OCI-LY1 (cell line): ENCODE results near the gene STAT5B.

Source experiments
- H2AFZ ChIP-seq: fragments of 200-600 bp; sonication (generic), shearing (Covaris generic); 2 replicates; pipeline ENCODE4 v1.6.0; 2014; ENCODE audit warnings: antibody characterized with exemption, mild to moderate bottlenecking, low read length
- H3F3A ChIP-seq: fragments of 200-600 bp; sonication (generic), shearing (Covaris generic); 2 replicates; pipeline ENCODE4 v1.6.0; 2014; ENCODE audit warnings: mild to moderate bottlenecking, antibody characterized with exemption, low read length, moderate library complexity; ENCODE audit not compliant: insufficient read depth
- H3K27ac ChIP-seq: fragments of 200-600 bp; sonication (generic); 2 replicates; pipeline ENCODE4 v1.5.1; 2014; ENCODE audit warnings: low read length, mixed run types, mild to moderate bottlenecking, low read depth; ENCODE audit not compliant: poor library complexity, severe bottlenecking
- H3K27me3 ChIP-seq: fragments of 200-600 bp; sonication (generic); 2 replicates; pipeline ENCODE4 v1.6.0; 2014; ENCODE audit warnings: antibody characterized with exemption, mild to moderate bottlenecking, low read length, moderate library complexity; ENCODE audit not compliant: insufficient read depth
- H3K36me3 ChIP-seq: fragments of 200-600 bp; sonication (generic); 2 replicates; pipeline ENCODE4 v1.6.1; 2014; ENCODE audit warnings: mild to moderate bottlenecking, antibody characterized with exemption, low read length, moderate library complexity, mixed read lengths; ENCODE audit not compliant: insufficient read depth
- H3K4me1 ChIP-seq: fragments of 200-600 bp; sonication (generic); 2 replicates; pipeline ENCODE4 v1.5.1; 2014; ENCODE audit warnings: mild to moderate bottlenecking, low read length, moderate library complexity; ENCODE audit not compliant: insufficient read depth, severe bottlenecking
- H3K4me2 ChIP-seq: fragments of 200-600 bp; sonication (generic), shearing (Covaris generic); 2 replicates; pipeline ENCODE4 v1.6.1; 2014; ENCODE audit warnings: low read length
- H3K4me3 ChIP-seq: fragments of 200-600 bp; sonication (generic); 2 replicates; pipeline ENCODE4 v1.5.1; 2014; ENCODE audit warnings: low read length, low read depth, mild to moderate bottlenecking, mixed read lengths; ENCODE audit not compliant: poor library complexity, severe bottlenecking
- H3K79me2 ChIP-seq: fragments of 200-600 bp; shearing (Covaris generic); 2 replicates; pipeline ENCODE4 v1.6.1; 2016; ENCODE audit warnings: mixed run types, low read length, mixed read lengths; ENCODE audit not compliant: insufficient read depth
- H3K9ac ChIP-seq: fragments of 200-600 bp; sonication (generic), shearing (Covaris generic); 2 replicates; pipeline ENCODE4 v1.6.1; 2014; ENCODE audit warnings: mild to moderate bottlenecking, low read length, mixed read lengths
- H3K9me2 ChIP-seq: fragments of 200-600 bp; sonication (generic), shearing (Covaris generic); 2 replicates; pipeline ENCODE4 v1.6.1; 2014; ENCODE audit warnings: low read depth, mild to moderate bottlenecking, low read length, mixed read lengths
- H3K9me3 ChIP-seq: fragments of 200-600 bp; shearing (Covaris generic); 2 replicates; pipeline ENCODE4 v1.6.1; 2014; ENCODE audit warnings: low read length, mixed read lengths
- H4K20me1 ChIP-seq: fragments of 200-600 bp; sonication (generic), shearing (Covaris generic); 2 replicates; pipeline ENCODE4 v1.6.0; 2016; ENCODE audit warnings: mild to moderate bottlenecking, low read length; ENCODE audit not compliant: insufficient read depth
- EZH2 ChIP-seq: fragments of 200-600 bp; sonication (generic), shearing (Covaris generic); IDR thresholded peaks from 2 replicates; pipeline ENCODE4 v1.8.0; 2017; ENCODE audit warnings: borderline replicate concordance, mixed run types, mild to moderate bottlenecking, antibody characterized with exemption, low read length, moderate library complexity, mixed read lengths
- TF ChIP-seq, protein P1 (sequence below): fragments of 200-600 bp; sonication (generic), shearing (Covaris generic); IDR thresholded peaks from 2 replicates; pipeline ENCODE4 v1.5.1; 2017; ENCODE audit warnings: mild to moderate bottlenecking, antibody characterized with exemption, low read length, moderate library complexity, mixed read lengths

Gene STAT5B

DNA sequence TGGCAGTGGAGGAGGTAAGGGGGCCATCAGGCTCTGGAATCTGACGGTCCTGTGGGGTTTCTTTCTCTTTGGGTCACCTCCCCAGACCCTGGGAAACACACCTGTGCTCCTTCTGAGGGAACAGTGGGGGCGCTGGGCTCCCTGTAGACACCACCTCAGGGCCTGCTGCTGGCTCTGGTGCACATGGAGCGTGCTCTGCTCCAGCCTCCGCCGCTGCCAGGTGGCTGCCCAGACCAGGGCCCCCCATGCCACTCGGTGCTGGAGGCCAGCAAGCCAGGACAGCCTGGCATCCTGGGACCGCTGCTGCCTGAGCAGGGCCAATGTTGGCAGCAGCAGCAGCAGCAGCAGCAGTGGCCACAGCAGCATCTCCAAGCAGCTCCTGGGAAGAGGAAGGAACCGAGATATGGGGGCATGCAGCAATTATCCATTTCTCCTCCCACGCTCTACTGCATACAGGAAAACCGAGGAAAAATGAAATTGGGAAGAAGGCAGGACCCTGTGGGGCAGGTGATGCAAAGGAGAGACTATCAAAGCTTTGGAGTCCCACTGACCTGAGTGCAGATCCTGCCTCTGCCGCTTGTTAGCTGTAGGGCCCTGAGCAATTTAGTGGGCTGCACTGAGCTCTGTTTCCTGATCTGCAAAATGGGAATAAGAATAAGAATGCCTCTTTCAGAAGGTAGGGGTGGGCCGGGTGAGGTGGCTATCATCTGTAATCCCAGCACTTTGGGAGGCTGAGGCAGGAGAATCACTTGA lies 82.8 kb downstream of the STAT5B start:
- no peaks in the 10 kb centered on the region for H3K9me2 ChIP-seq
- peak overlapping the region; percentile 79 for H3K9ac ChIP-seq
- H2AFZ ChIP-seq, result no peak overlapping the region
- peaks cover 11% of the 10 kb centered on the region for H3K4me1 ChIP-seq
- TF ChIP-seq, protein P1, sequence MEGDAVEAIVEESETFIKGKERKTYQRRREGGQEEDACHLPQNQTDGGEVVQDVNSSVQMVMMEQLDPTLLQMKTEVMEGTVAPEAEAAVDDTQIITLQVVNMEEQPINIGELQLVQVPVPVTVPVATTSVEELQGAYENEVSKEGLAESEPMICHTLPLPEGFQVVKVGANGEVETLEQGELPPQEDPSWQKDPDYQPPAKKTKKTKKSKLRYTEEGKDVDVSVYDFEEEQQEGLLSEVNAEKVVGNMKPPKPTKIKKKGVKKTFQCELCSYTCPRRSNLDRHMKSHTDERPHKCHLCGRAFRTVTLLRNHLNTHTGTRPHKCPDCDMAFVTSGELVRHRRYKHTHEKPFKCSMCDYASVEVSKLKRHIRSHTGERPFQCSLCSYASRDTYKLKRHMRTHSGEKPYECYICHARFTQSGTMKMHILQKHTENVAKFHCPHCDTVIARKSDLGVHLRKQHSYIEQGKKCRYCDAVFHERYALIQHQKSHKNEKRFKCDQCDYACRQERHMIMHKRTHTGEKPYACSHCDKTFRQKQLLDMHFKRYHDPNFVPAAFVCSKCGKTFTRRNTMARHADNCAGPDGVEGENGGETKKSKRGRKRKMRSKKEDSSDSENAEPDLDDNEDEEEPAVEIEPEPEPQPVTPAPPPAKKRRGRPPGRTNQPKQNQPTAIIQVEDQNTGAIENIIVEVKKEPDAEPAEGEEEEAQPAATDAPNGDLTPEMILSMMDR, result peak; percentile 30; the same call in 1 of the 2 replicates
- no peak for TF ChIP-seq EZH2
- H3K79me2 ChIP-seq, result no peaks in the 10 kb centered on the region
- no peaks in the 10 kb centered on the region for H3K27me3 ChIP-seq
- no peaks in the 10 kb centered on the region for H3K36me3 ChIP-seq
- H3F3A ChIP-seq, result no peaks in the 10 kb centered on the region
- peak overlapping the region; percentile 86 for H3K4me3 ChIP-seq
- no peaks in the 10 kb centered on the region for H3K9me3 ChIP-seq
- H3K27ac ChIP-seq, result peak overlapping the region; percentile 36
- H4K20me1 ChIP-seq, result no peaks in the 10 kb centered on the region
- H3K4me2 ChIP-seq, result peak overlapping the region; percentile 86

DNA sequence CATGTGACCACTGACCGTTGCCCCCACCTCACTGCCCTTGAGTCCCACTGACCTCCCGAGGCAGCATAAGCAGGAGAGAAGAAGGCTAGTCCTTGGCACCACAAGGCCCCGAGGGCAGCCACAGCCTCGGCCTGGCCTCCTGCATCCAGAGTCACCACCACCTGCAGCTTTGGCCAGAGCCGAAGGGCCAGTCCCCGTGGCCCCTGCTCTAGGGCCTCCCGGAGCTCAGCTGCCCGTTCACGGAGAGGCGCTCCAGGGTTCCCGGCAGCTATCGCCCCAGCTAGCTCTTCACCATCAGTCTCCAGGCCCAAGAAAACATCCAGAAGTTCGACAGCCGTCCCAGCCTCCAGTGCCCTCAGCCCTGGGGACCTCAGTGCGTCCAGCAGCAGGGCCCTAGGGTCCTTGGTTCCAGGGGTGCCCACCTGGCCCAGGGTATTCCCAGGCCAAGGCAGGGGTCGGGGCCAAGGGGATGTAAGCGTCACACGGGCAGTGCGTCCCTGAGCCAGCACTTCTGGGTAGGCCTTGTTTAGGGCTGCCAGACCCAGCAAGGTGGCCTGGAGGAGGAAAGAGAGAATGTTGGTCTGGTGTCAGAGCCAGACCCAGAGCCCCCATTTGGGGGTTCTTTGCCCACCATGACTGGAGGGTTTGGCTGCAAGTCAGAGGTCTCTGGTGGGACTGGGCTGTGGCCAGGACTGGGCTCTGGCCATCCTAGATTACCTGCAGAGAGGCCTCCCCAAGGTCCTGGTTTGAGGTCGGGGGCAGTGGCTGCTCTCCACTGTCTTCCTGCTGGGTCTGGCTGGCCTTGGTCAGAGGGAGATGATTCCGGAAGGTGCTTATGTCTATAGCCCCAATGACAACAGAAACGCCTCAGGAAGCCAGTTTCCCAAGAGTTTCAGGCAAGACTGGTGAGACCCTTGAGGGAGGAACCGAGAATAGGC lies 83.7 kb downstream of the STAT5B start:
- Histone ChIP-seq H3K4me1 (peaks cover 11% of the 10 kb centered on the region), H3K27me3 (no peaks in the 10 kb centered on the region), H2AFZ (no peak overlapping the region), H3K4me3 (no peak overlapping the region), H3F3A (no peaks in the 10 kb centered on the region), H3K9me2 (no peaks in the 10 kb centered on the region), H4K20me1 (no peaks in the 10 kb centered on the region), H3K27ac (no peak overlapping the region), H3K9ac (peak overlapping the region; percentile 79; the same call in 1 of the 2 replicates), H3K9me3 (no peaks in the 10 kb centered on the region), H3K79me2 (no peaks in the 10 kb centered on the region), H3K4me2 (peak overlapping the region; percentile 86), H3K36me3 (no peaks in the 10 kb centered on the region)
- TF ChIP-seq, protein P1, result no peak
- TF ChIP-seq EZH2, result no peak

DNA sequence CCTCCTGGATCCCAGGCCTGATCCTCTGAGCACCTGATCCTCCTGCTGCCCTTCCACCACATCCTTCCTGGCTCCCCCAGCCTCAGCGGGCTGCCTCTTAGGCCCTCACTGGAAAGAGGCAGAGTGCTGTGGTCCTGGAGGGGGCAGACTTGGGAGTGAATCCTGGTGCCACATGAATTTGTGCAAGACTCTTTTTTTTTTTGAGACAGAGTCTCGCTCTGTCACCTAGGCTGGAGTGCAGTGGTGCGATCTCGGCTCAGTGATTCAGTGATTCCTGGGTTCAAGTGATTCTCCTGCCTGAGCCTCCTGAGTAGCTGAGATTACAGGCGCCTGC lies 84.9 kb downstream of the STAT5B start:
- H3K9me2 ChIP-seq, result no peaks in the 10 kb centered on the region
- peaks cover 15% of the 10 kb centered on the region for H3K4me1 ChIP-seq
- H3K4me3 ChIP-seq, result no peak overlapping the region
- H3K27me3 ChIP-seq, result no peaks in the 10 kb centered on the region
- H3K4me2 ChIP-seq, result no peak overlapping the region
- H4K20me1 ChIP-seq, result no peaks in the 10 kb centered on the region
- no peaks in the 10 kb centered on the region for H3K36me3 ChIP-seq
- H3K9ac ChIP-seq, result no peak overlapping the region
- H3K9me3 ChIP-seq, result no peaks in the 10 kb centered on the region
- no peak overlapping the region for H2AFZ ChIP-seq
- no peak overlapping the region for H3K27ac ChIP-seq
- H3K79me2 ChIP-seq, result no peaks in the 10 kb centered on the region
- no peak for TF ChIP-seq EZH2
- TF ChIP-seq, protein P1, result no peak
- no peaks in the 10 kb centered on the region for H3F3A ChIP-seq
